Peyer's patch (tissue), 4 donors: Measurements from ENCODE around the gene SPATA31C2.

ENCODE experiments used
- POLR2A ChIP-seq, 2 donors: fragments of 450-650 bp; IDR thresholded peaks; one replicate each; pipeline ENCODE4 v1.5.1; 2017; ENCODE audit warnings: antibody characterized with exemption in 2 of 2, mild to moderate bottlenecking in 2 of 2, moderate library complexity in 2 of 2
- TF ChIP-seq, protein P1 (sequence below), 6 experiments: fragments of 450-650 bp in 4 of 6; fragments of 200-600 bp in 2 of 6; sonication (generic) in 1 of 6; IDR thresholded peaks; one replicate each; pipeline ENCODE4 v1.5.1; 2017 to 2019; ENCODE audit warnings: antibody characterized with exemption in 6 of 6, mild to moderate bottlenecking in 3 of 6, moderate library complexity in 1 of 6

DNA sequence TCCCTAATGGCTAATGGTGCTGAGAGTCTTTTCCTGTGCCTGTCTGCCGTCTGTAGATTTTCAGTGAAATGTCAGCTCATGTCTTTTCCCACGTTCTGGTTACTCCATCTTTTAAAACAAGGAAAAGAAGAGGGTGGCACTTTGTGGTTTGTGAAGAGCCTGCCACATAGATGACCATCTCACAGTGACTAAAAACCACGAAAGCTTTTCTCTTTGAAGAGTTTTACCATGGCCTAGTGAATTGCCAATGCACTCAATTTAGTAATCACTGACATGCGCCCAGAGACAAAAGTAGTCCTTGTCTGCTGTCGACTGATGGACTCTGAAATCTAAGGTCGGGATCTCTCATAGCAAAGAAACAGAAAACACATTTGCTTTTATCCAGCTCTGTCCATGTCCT, 50.4 kb downstream of the SPATA31C2 start:
- TF ChIP-seq, protein P1, sequence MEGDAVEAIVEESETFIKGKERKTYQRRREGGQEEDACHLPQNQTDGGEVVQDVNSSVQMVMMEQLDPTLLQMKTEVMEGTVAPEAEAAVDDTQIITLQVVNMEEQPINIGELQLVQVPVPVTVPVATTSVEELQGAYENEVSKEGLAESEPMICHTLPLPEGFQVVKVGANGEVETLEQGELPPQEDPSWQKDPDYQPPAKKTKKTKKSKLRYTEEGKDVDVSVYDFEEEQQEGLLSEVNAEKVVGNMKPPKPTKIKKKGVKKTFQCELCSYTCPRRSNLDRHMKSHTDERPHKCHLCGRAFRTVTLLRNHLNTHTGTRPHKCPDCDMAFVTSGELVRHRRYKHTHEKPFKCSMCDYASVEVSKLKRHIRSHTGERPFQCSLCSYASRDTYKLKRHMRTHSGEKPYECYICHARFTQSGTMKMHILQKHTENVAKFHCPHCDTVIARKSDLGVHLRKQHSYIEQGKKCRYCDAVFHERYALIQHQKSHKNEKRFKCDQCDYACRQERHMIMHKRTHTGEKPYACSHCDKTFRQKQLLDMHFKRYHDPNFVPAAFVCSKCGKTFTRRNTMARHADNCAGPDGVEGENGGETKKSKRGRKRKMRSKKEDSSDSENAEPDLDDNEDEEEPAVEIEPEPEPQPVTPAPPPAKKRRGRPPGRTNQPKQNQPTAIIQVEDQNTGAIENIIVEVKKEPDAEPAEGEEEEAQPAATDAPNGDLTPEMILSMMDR (IDR thresholded peaks at IDR 0.05) = no peak
- no peak for TF ChIP-seq POLR2A (IDR thresholded peaks at IDR 0.05)
